Muscle layer of colon (tissue), 2 donors: Measurements from ENCODE around the gene EHMT1.

ENCODE experiments used
- H3K27ac ChIP-seq: one replicate; pipeline ENCODE4 v1.7.0; 2013; ENCODE audit warnings: low read depth, mild to moderate bottlenecking, low read length, moderate library complexity
- H3K27me3 ChIP-seq, 2 donors: one replicate each; pipeline ENCODE4 v1.7.0; 2013; ENCODE audit warnings: low read length in 2 of 2, mild to moderate bottlenecking in 2 of 2; ENCODE audit not compliant: insufficient read depth in 2 of 2, control insufficient read depth in 1 of 2
- H3K36me3 ChIP-seq: one replicate; pipeline ENCODE4 v1.7.0; 2013; ENCODE audit warnings: mild to moderate bottlenecking, low read length; ENCODE audit not compliant: insufficient read depth
- H3K4me1 ChIP-seq: one replicate; pipeline ENCODE4 v1.7.0; 2013; ENCODE audit warnings: mild to moderate bottlenecking, low read length; ENCODE audit not compliant: insufficient read depth
- H3K4me3 ChIP-seq, 2 donors: one replicate each; pipeline ENCODE4 v1.7.0; 2013; ENCODE audit warnings: low read length in 2 of 2, low read depth in 1 of 2, mild to moderate bottlenecking in 1 of 2, moderate library complexity in 1 of 2
- H3K9ac ChIP-seq: one replicate; pipeline ENCODE4 v1.7.0; 2013; ENCODE audit warnings: low read length
- H3K9me3 ChIP-seq: one replicate; pipeline ENCODE4 v1.7.0; 2013; ENCODE audit warnings: mild to moderate bottlenecking, low read length
- donor health status: abdominal sarcoma.
- donor health status: Adenocarcinoma of cecum.

The EHMT1 gene

DNA sequence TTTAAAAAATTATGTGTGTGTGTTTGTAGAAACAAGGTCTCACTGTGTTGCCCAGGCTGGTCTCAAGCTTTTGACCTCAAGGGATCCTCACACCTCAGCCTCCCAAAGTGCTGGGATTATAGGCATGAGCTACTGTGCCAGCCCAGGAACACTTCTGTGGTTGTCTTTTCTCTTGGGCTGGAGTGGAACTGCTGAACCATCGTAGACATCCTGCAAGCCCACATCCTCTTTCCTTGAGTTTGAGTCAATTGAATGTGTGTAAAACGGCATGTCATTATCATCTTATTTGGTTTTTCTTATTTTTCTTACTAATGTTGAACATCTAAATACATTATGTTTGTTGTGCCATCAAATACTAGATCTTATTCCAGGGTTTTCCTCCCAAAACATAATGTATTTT is 40.0 kb downstream of the EHMT1 start:
- Histone ChIP-seq H3K9ac (no peak overlapping the region), H3K27ac (no peak overlapping the region), H3K9me3 (no peaks in the 10 kb centered on the region), H3K36me3 (peaks cover 3% of the 10 kb centered on the region), H3K27me3 (no peaks in the 10 kb centered on the region), H3K4me1 (no peaks in the 10 kb centered on the region), H3K4me3 (no peak overlapping the region)

DNA sequence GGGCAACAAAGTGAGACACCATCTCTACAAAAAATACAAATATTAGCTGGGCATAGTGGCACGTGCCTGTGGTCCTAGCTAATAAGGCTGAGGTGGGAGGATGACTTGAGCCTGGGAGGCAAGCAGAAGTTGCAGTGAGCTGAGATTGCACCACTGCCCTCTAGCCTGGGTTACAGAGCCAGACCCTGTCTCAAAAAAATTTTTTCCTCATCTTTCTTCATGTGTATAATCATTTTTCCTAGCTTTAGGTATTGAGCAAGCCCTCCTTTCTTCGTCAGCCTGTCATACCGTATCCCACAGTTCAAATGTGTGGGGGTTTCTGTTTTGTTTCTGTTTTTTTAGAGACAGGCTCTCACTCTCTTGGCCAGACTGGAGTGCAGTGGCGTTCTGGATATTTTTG is 41.3 kb downstream of the EHMT1 start:
- no peak overlapping the region for H3K9ac ChIP-seq
- peaks cover 7% of the 10 kb centered on the region for H3K4me1 ChIP-seq
- no peak overlapping the region for H3K4me3 ChIP-seq
- H3K9me3 ChIP-seq, result no peaks in the 10 kb centered on the region
- no peaks in the 10 kb centered on the region for H3K27me3 ChIP-seq
- H3K36me3 ChIP-seq, result no peaks in the 10 kb centered on the region
- H3K27ac ChIP-seq, result no peak overlapping the region

GRCh38 chr9:137663584-137663983 is 44.8 kb downstream of the EHMT1 start:
- Histone ChIP-seq H3K9me3 (no peaks in the 10 kb centered on the region), H3K27ac (no peak overlapping the region), H3K4me3 (no peak overlapping the region), H3K36me3 (no peaks in the 10 kb centered on the region), H3K9ac (no peak overlapping the region), H3K4me1 (peaks cover 20% of the 10 kb centered on the region), H3K27me3 (no peaks in the 10 kb centered on the region)

DNA sequence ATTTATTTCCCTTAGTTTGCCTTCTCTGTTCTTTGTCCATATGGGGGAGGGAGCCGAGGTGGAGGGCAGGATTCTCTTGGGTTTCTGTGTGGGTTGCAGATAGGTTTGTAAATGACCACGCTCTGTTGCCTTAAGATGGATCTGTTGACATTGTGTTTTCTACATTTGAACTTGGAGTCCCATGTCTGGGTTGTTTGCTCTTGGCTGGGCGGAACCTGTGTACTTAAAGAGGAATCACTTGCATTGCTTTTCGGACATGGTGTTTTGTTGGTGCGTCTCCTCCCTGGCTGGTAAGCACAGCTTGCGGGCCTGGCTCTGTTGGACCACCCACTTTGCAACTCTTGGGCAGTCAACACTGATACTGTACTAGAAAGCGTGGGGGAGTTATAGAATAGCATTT is 45.9 kb downstream of the EHMT1 start:
- Histone ChIP-seq H3K4me3 (no peak overlapping the region), H3K27ac (no peak overlapping the region), H3K27me3 (no peaks in the 10 kb centered on the region), H3K9me3 (no peaks in the 10 kb centered on the region), H3K36me3 (peaks cover 5% of the 10 kb centered on the region), H3K9ac (no peak overlapping the region), H3K4me1 (peaks cover 20% of the 10 kb centered on the region)

DNA sequence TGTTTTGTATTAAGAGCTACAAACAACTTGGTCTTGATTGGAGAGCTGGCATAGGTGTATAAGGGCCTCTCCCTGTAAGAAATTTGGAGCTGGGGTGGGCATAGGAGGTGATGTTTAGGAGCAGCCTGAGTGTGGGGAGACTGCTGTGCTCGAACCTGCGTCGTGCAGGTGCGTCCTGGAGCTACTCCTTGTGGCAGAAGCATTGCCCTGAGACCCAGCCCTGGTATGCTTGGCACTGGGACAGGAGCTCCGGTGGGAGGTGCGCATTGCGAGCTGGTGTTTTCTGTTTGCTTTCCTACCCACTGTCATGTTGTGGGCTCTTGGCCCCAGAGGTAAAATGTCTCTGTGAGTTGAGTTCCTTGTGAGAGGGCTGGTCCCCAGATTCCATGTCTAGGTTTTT is 46.4 kb downstream of the EHMT1 start:
- Histone ChIP-seq H3K27ac (no peak overlapping the region), H3K9me3 (no peaks in the 10 kb centered on the region), H3K4me1 (peaks cover 21% of the 10 kb centered on the region), H3K9ac (no peak overlapping the region), H3K4me3 (peak overlapping the region in 1 of 2 donors; percentile 44), H3K27me3 (no peaks in the 10 kb centered on the region), H3K36me3 (peaks cover 8% of the 10 kb centered on the region)

- Histone ChIP-seq H3K27ac (peak overlapping the region; percentile 55), H3K4me1 (peaks cover 27% of the 10 kb centered on the region), H3K36me3 (peaks cover 9% of the 10 kb centered on the region), H3K9me3 (no peaks in the 10 kb centered on the region), H3K27me3 (no peaks in the 10 kb centered on the region), H3K9ac (no peak overlapping the region), H3K4me3 (peak overlapping the region; percentile 1 to 44)
Observed at GRCh38 chr9:137665697-137666512, 47.1 kb downstream of the EHMT1 start.

- no peak overlapping the region for H3K9ac ChIP-seq
- H3K36me3 ChIP-seq, result peaks cover 9% of the 10 kb centered on the region
- H3K9me3 ChIP-seq, result no peaks in the 10 kb centered on the region
- H3K4me1 ChIP-seq, result peaks cover 28% of the 10 kb centered on the region
- H3K27ac ChIP-seq, result peak overlapping the region; percentile 55
- no peaks in the 10 kb centered on the region for H3K27me3 ChIP-seq
- peak overlapping the region in 1 of 2 donors; percentile 44 for H3K4me3 ChIP-seq
Observed at GRCh38 chr9:137666513-137666822, 47.7 kb downstream of the EHMT1 start.

GRCh38 chr9:137666955-137667670 is 48.3 kb downstream of the EHMT1 start:
- H3K27ac ChIP-seq, result no peak overlapping the region
- H3K9ac ChIP-seq, result no peak overlapping the region

GRCh38 chr9:137668203-137668602 is 49.4 kb downstream of the EHMT1 start:
- H3K9me3 ChIP-seq, result no peaks in the 10 kb centered on the region
- no peak overlapping the region for H3K27ac ChIP-seq
- H3K9ac ChIP-seq, result no peak overlapping the region
- H3K36me3 ChIP-seq, result peaks cover 9% of the 10 kb centered on the region
- peaks cover 36% of the 10 kb centered on the region for H3K4me1 ChIP-seq
- no peak overlapping the region for H3K4me3 ChIP-seq
- no peaks in the 10 kb centered on the region for H3K27me3 ChIP-seq

More at GRCh38 chr9:137666955-137667670, 48.3 kb downstream of the EHMT1 start:
- Histone ChIP-seq H3K9me3 (no peaks in the 10 kb centered on the region), H3K36me3 (peaks cover 9% of the 10 kb centered on the region), H3K27me3 (no peaks in the 10 kb centered on the region), H3K4me1 (peaks cover 28% of the 10 kb centered on the region), H3K4me3 (no peak overlapping the region)

DNA sequence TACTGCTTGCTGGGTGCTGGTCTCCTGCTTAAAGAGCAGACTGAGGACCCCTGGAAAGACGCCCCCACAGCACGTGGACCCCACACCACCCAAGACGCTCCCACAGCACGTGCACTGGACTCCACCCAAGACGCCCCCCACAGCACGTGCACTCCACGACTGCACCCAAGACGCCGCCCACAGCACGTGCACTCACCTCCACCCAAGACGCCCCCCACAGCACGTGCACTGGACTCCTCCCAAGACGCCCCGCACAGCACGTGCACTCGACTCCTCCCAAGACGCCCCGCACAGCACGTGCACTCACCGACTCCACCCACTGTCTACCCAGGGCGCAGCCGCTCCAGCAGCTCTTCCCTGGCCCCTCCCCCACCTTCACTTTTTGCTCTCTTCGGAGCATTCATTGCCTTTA is 50.5 kb downstream of the EHMT1 start:
- H3K4me3 ChIP-seq, result no peak overlapping the region
- H3K27me3 ChIP-seq, result no peaks in the 10 kb centered on the region
- no peaks in the 10 kb centered on the region for H3K9me3 ChIP-seq
- H3K9ac ChIP-seq, result no peak overlapping the region
- peaks cover 46% of the 10 kb centered on the region for H3K4me1 ChIP-seq
- peaks cover 9% of the 10 kb centered on the region for H3K36me3 ChIP-seq
- no peak overlapping the region for H3K27ac ChIP-seq

- Histone ChIP-seq H3K9me3 (no peaks in the 10 kb centered on the region), H3K27ac (no peak overlapping the region), H3K27me3 (no peaks in the 10 kb centered on the region), H3K4me1 (peaks cover 44% of the 10 kb centered on the region), H3K4me3 (no peak overlapping the region), H3K9ac (no peak overlapping the region), H3K36me3 (peaks cover 9% of the 10 kb centered on the region)
Observed at GRCh38 chr9:137670391-137671195, 51.8 kb downstream of the EHMT1 start.
